ENCODE data around the gene ACVR1B.
A peak's percentile ranks its signal among the peaks of the same experiment; 100 is the strongest.
"Not testable (repeated sequence)": the region's sequence is repeated elsewhere in the genome, so short reads cannot be mapped to it uniquely, and the experiment has no call there.

Gene ACVR1B

DNA sequence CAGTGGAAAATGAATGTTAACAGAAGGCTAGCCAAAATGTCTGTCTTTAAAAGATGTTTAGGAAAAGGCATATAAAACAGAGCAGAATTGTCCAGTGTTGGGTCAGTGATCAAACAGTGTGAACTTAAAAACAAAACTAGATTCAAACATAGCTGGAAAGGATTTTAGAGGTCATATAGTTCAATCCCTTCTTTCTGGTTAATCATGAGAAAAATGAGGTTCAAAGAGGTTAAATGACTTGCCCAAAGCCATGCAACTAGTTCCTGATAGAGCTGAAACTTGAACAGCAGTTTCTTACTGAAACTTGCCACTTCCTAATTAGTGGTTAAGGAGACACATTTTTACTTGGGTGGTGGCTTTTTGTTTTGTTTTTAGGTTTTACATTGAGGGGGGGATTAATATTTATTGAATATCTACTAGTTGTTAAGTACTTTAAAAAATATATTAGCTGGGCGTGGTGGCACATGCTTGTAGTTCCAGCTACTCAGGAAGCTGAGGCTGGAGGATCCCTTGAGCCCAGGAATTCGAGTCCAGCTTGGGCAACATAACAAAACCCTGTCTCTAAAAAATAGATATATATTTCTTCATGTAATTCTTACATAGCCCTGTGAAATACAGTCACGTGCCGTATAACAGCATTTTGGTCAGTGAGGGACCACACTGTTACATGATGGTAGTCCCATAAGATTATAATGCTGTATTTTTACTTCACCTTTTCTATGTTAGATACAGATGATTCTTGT is 20.4 kb downstream of the ACVR1B start:
- no peak for DNase-seq

DNA sequence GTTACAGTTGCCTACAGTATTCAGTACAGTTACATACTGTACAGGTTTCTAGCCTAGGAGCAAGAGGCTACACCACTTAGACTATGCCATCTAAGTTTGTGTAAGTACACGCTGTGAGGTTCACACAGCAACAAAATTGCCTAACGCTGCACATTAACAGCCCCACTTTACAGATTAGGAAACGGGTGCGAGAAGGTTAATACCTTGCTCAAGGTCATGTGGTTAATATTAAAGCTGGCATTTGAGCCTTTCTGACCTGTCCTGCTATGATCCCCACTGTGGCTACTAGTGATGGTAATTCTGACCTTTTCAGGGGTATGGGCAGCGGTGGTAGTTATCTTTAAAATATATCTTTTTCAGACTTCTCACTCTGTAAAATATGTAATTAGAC is 20.9 kb downstream of the ACVR1B start:
- no peak for DNase-seq

- no peak for DNase-seq
These were observed 21.4 kb downstream of the ACVR1B start for GRCh38 chr12:51972849-51973273.

GRCh38 chr12:51973560-51973959 is 22.1 kb downstream of the ACVR1B start:
- no peak for DNase-seq

GRCh38 chr12:51974646-51975045 is 23.1 kb downstream of the ACVR1B start:
- DNase-seq = no peak

- no peak for DNase-seq
These were observed 23.7 kb downstream of the ACVR1B start for GRCh38 chr12:51975196-51975595.

DNA sequence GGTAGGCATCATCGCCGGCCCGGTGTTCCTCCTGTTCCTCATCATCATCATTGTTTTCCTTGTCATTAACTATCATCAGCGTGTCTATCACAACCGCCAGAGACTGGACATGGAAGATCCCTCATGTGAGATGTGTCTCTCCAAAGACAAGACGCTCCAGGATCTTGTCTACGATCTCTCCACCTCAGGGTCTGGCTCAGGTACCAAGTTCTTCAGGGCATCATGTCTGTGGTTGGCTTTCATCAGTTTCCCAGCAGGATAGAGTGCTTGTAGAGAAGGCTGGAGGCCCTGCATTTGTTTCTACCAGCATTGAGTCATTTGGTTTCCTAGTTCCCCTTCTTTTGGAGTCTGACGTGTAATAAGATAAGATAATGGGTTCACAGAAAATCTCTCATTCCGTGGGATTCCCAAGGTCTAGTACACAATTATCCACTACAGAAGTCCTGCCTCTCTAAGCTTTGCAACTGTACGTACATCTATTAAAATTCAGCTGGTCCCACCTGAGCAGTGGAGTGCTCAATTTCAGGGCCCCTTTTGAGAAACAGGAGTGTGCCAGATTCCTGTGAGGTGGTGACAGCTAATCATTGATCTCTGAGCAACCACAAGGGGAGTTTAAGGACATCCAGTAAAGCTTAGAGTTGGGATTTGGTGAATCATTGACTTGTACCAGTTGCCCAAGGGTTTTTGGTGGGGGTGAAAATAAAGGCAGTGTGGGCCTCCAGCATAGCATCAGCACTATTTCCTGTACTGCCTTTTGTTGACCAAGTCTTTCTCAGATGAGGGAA is 25.1 kb downstream of the ACVR1B start:
- no peak for DNase-seq

DNA sequence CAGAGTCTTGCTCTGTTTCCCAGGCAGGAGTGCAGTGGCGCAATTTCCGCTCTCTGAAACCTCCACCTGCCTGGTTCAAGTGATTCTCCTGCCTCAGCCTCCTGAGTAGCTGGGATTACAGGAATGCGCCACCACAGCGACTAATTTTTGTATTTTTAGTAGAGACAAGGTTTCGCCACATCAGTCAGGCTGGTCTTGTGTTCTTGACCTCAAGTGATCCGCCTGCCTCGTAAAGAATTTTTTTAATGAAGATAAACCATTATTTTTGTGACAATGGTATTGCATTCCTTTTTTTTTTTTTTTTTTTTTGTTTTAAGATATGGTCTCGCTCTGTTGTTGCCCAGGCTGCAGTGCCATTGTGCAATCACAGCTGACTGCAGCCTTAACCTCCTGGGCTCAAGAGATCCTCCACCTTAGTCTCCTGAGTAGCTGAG is 25.8 kb downstream of the ACVR1B start:
- DNase-seq = no peak

- not testable (repeated sequence) for DNase-seq
These were observed 27.8 kb downstream of the ACVR1B start for GRCh38 chr12:51979306-51979705.

- peak; percentile 64 for DNase-seq
These were observed 28.7 kb downstream of the ACVR1B start for GRCh38 chr12:51980051-51980808.

DNA sequence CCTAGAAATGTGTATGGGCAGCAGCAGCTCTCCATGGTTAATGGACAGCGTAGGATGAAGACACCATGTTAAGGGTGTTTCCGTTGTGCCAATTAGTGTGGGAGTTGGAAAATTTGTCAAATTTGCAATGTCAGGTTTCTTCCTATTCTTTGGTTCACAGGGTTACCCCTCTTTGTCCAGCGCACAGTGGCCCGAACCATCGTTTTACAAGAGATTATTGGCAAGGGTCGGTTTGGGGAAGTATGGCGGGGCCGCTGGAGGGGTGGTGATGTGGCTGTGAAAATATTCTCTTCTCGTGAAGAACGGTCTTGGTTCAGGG is 29.3 kb downstream of the ACVR1B start:
- no peak for DNase-seq

DNA sequence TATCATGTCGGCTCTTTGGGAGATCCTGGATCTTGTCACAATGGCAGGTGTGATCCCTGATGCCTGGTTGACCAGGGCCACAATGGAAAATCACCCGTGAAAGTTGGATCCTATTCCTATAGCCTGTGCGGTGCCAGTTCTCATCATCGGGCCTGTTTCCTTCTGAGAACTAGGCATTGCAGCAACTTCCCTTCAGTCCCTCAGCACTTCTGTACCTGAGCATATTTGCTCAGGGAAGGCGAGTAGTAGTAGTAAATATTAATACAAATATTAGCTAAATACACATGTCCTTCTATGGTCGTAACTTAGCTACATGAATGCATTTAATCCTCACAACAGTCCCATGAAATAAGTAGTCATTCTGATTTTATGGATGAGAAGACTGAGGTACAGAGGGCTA is 33.2 kb downstream of the ACVR1B start:
- no peak for DNase-seq

DNA sequence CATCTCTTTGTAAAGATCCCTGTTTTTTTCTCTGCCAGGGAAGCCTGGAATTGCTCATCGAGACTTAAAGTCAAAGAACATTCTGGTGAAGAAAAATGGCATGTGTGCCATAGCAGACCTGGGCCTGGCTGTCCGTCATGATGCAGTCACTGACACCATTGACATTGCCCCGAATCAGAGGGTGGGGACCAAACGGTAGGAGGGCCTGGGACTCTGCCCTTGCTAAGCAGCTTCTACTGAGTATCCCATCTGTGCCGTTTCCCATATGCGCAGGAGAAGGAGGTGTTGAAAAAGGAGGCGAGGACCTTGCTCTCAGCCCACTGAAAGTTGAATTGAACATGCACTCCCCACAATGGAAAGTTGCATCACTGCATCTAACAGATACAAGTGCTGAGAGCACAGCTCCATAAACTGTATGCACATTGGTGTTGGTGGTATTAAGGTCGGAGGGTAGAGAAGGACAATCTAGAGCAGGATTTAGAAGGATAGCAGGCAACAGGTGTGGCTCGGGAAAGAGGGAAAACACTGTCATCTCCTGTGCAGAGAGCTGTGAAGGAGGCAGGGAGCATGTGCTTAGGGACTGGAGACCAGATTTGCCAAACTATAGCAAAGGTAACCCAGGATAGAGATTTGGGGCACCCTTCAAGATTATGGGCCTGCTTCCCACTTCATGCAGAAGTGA is 33.8 kb downstream of the ACVR1B start:
- no peak for DNase-seq

- DNase-seq = no peak
These were observed 35.3 kb downstream of the ACVR1B start for GRCh38 chr12:51986834-51987233.

DNA sequence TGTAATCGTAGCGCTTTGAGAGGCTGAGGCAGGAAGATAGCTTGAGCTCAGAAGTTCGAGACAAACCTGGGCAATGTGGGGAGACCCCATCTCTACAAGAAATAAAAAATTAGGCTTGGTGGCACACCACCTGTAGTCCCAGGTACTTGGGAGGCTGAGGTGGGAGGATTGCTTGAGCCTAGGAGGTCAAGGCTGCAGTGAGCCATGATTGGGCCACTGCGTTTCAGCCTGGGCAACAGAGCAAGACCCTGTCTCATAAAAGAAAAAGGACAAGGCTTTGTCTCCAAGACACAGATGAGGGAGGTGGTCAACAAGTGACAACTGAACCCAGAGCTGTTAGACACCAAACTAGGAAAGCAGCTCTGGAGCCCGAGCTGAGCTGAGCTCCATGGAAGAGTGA is 40.7 kb downstream of the ACVR1B start:
- no peak for DNase-seq

DNA sequence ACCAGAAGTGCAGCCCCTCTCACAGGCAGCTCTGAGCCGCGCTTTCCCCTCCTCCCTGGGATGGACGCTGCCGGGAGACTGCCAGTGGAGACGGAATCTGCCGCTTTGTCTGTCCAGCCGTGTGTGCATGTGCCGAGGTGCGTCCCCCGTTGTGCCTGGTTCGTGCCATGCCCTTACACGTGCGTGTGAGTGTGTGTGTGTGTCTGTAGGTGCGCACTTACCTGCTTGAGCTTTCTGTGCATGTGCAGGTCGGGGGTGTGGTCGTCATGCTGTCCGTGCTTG is 43.0 kb downstream of the ACVR1B start:
- no peak for DNase-seq

DNA sequence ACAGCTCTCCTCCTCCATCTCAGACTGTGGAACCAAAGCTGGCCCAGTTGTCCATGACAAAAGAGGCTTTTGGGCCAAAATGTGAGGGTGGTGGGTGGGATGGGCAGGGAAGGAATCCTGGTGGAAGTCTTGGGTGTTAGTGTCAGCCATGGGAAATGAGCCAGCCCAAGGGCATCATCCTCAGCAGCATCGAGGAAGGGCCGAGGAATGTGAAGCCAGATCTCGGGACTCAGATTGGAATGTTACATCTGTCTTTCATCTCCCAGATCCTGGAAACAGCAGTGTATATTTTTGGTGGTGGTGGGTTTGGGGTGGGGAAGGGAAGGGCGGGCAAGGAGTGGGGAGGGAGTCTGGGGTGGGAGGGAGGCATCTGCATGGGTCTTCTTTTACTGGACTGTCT is 43.5 kb downstream of the ACVR1B start:
- DNase-seq = no peak

GRCh38 chr12:51997136-51997535 is 45.6 kb downstream of the ACVR1B start:
- DNase-seq = no peak

DNA sequence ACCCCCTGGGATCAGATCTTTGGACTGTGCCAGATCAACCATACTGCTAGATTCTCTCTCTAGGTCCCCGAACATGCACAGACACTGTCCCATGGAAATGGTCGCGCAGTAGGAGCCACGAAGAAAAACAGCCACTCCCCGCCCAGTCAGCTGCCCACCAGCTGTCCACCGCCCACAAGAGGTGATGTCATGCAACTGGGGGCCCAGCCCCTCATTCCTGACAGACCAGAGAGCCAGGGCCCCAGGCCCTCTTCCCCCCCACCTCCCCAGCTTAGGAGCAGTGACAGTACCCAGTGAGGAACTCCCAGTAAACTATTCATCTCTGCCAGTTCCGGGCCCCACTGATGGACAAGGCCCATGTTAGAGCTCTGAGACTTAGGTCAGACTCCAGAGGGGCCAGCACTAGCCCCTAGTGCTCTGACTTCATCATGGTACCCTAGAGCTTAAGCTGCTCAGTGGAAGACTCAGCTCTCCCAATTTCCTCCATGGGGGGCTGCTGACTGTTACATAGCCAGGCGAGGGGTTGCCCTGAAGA is 51.6 kb downstream of the ACVR1B start:
- DNase-seq = no peak

GRCh38 chr12:52003591-52003990 is 52.1 kb downstream of the ACVR1B start:
- DNase-seq = no peak

DNA sequence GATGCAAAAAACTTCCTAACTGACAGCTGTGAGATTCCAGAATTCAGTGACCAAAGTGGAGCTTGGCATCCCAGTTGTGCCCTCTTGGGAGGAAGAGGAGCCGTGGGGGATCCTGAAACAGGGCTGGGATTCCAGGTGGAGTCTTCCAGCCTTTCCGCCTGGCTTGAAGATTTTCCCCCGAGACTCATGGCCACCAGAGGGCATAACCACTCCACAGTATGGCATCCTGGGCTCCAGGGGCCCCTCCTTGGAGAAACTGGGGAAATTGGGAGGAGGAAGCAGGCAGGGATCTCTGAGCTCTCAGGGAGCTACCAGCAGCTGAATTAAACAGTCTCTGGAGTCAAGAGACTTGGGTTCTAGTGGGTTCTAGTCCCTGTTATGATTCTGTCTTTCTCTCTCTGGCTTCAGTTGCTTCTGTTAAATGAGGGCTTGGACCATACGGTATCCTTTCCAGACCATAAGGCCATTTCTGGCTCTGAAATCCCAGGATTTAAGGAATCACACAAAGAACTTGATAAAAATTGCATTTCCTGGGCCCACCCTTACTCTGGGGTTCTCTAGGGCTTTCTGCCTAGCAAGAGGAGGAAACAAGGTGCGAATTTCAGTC is 52.6 kb downstream of the ACVR1B start:
- DNase-seq = peak; percentile 71

DNA sequence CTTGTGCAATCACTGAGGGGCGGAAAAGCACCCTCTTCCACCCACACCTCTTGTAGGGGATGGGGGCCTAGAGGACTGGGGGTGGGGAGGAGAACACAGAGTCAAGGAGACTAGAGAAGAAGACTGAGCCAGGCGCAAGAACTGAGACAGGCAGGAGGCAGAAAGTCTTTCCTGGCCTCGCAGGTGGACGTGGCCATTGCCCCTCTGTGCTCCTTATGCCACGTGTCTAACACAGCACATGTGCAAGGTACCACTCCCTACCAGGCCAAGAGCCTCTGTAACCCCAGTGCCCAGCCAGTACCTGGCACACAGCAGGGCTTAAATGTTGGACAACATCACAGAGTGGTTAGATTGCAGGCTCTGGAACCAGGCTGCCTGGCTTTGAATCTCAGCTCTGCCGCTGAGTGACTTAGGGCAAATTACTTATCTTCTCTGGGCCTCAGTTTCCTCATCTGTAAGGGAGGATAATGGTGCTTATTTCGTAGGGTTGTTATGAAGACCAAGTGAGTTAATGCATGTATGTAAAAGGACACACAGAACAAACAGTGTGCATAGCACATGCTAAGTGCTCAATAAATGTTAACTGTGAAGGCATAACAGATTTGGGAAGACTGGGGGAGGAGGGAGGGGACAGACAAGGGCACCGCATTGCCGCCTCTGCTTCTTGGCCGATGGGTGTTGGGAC is 53.9 kb downstream of the ACVR1B start:
- DNase-seq = no peak
